ENCODE results near the gene U2AF1L4. TPM values are rescaled to one million over a fixed set of nuclear protein-coding genes. Genes with fewer than 3 reads are reported as not detected.
A peak's percentile ranks its signal among the peaks of the same experiment; 100 is the strongest.

U2AF1L4 gene
- total RNA-seq, 1 experiment from 2014 or later = 37.5 TPM

DNA sequence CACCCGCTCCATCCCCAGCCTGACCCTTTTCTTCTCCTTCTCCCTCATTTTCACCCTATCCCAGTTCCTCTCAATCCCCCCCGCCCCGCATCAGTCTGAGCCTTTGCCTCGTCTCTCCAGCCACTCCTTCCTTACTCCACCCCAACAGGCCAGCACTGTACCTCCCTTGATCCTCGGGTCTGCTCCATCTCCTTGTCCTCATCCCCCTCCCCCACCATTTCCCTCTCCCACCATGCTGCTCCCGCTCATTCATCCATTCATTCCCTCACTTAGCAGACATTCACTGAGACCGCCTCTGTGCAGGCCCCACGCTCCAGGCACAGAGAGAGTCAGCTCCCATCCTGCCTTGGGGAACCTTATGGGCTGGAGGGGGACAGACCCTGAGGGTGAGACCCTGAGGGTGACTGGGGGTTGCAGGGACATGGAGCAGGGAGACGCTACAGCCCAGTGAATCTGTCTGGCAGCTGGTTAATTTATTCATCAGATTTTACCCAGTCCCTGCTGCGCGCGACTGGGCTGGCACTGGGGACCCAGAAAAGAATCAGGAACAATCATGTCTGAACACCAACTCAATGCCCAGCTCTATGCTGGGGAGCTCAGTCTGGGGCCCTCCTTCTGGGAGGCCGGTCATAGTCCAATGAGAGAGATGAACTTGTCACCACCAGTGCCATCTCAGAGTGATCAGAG lies 31.0 kb upstream of the U2AF1L4 start:
- no peaks in the 10 kb centered on the region for H3K9me3 Mint-ChIP-seq (ENCODE audit: unreplicated experiment)
- POLR2A ChIA-PET = interaction anchor here (1.0 kb wide), 1 partner anchor 28 kb away, joined by 4 read pairs; the partner anchor contains the start of gene LIN37
- no peaks in the 10 kb centered on the region for H3K27me3 Mint-ChIP-seq (ENCODE audit: insufficient read depth, unreplicated experiment)
- DNase-seq (ENCODE audit: unreplicated experiment) = no peak
- intact Hi-C loops (cut with micrococcal nuclease) = loop anchor here (10.0 kb wide), 1 partner anchor 159 kb away; the partner anchor contains the start of gene LRFN3
- peaks cover 6% of the 10 kb centered on the region for H3K36me3 Mint-ChIP-seq (ENCODE audit: insufficient read depth, unreplicated experiment)
- H3K4me3 Mint-ChIP-seq (ENCODE audit: unreplicated experiment) = peak overlapping the region; percentile 79
- H3K27ac Mint-ChIP-seq (ENCODE audit: low read depth, unreplicated experiment) = no peak overlapping the region
- peaks cover 17% of the 10 kb centered on the region for H3K4me1 Mint-ChIP-seq (ENCODE audit: insufficient read depth, unreplicated experiment)
- no TSS peak for BruUV-seq (replicated peaks)
- CTCF ChIA-PET = no interaction called here
- TF ChIP-seq, protein P1, sequence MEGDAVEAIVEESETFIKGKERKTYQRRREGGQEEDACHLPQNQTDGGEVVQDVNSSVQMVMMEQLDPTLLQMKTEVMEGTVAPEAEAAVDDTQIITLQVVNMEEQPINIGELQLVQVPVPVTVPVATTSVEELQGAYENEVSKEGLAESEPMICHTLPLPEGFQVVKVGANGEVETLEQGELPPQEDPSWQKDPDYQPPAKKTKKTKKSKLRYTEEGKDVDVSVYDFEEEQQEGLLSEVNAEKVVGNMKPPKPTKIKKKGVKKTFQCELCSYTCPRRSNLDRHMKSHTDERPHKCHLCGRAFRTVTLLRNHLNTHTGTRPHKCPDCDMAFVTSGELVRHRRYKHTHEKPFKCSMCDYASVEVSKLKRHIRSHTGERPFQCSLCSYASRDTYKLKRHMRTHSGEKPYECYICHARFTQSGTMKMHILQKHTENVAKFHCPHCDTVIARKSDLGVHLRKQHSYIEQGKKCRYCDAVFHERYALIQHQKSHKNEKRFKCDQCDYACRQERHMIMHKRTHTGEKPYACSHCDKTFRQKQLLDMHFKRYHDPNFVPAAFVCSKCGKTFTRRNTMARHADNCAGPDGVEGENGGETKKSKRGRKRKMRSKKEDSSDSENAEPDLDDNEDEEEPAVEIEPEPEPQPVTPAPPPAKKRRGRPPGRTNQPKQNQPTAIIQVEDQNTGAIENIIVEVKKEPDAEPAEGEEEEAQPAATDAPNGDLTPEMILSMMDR (IDR thresholded peaks at IDR 0.05; ENCODE audit: unreplicated experiment) = no peak

DNA sequence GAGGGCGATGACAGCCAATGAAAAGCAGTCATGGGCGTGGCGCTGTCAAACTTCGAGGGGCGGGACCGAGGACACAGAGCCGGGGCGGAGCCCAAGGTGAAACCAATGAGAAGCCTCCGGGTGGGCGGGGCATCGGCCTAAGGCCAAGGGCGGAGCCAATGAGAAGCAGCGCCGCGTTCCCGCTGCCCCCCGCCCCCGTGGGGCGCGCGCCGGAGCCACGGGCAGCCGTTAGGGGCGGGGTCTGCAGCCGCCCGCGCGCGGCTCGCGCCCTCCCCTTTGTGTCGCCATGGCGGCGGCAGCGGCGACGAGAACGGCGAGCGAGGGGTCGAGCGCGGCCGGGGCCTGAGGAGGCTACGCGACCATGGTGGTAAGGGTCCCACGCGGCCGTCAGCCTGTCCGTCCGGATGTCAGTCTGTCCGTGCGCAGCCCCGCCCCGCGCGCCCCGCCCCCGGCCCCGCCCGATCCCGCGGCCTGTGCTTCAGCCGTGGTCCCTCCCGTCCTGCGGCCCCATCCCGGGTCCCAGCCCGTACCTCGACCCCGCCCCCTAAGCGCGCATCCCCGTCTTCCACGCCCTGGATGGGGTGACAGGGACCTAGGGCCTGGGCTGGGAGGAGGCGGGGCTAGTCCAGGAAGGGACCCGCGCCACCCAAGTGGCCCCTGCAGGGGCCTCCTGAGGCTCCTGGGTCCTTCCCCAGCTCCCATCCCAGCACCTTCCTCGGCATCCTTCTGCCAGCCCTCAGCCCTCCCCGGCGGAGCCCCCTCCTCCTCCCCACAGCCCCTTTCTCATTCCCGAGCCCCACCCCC lies 30.3 kb upstream of the U2AF1L4 start, which contains the start of gene ARHGAP33:
Gene ARHGAP33, plus strand, starts transcription at position 267 of the 804 bp plus-strand sequence. Its CDS starts 95 bp downstream, at position 362.
- intact Hi-C loops (cut with micrococcal nuclease) = loop anchor here (10.0 kb wide), 1 partner anchor 159 kb away; the partner anchor contains the start of gene LRFN3
- BruUV-seq (replicated peaks) = no TSS peak
- POLR2A ChIA-PET = interaction anchor here (1.0 to 1.5 kb wide), 2 partner anchors 27 kb away, joined by 4 to 7 read pairs; partner anchors contain the start of gene LIN37

DNA sequence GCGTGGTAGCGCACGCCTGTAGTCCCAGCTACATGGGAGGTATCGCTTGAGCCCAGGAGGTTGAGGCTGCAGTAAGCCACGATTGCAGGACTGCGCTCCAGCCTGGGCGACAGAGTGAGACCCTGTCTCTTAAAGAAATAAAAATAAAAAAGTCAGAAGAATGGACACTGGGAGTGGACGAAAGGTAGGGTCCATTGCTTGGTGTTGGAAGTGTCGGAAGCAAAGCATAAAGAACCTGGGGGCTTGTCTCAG lies 29.8 kb upstream of the U2AF1L4 start:
- POLR2A ChIA-PET = interaction anchor here (1.5 kb wide), 1 partner anchor 27 kb away, joined by 7 read pairs; the partner anchor contains the start of gene LIN37
- no TSS peak for BruUV-seq (replicated peaks)
- H3K4me3 Mint-ChIP-seq (ENCODE audit: unreplicated experiment) = peak overlapping the region; percentile 79
- H3K4me1 Mint-ChIP-seq (ENCODE audit: insufficient read depth, unreplicated experiment) = peaks cover 17% of the 10 kb centered on the region
- H3K9me3 Mint-ChIP-seq (ENCODE audit: unreplicated experiment) = no peaks in the 10 kb centered on the region
- H3K27me3 Mint-ChIP-seq (ENCODE audit: insufficient read depth, unreplicated experiment) = no peaks in the 10 kb centered on the region
- CTCF ChIA-PET = no interaction called here
- TF ChIP-seq, protein P1 (IDR thresholded peaks at IDR 0.05; ENCODE audit: unreplicated experiment) = no peak
- peaks cover 6% of the 10 kb centered on the region for H3K36me3 Mint-ChIP-seq (ENCODE audit: insufficient read depth, unreplicated experiment)
- H3K27ac Mint-ChIP-seq (ENCODE audit: low read depth, unreplicated experiment) = no peak overlapping the region
- intact Hi-C loops (cut with micrococcal nuclease) = loop anchor here (10.0 kb wide), 1 partner anchor 160 kb away; the partner anchor contains the start of gene LRFN3
- no peak for DNase-seq (ENCODE audit: unreplicated experiment)

More for the DNA sequence above, 30.3 kb upstream of the U2AF1L4 start, which contains the start of gene ARHGAP33:
- H3K4me3 Mint-ChIP-seq (ENCODE audit: unreplicated experiment) = peak within 1 kb of the TSS; percentile 79
- no peak within 1 kb of the TSS for H3K27ac Mint-ChIP-seq (ENCODE audit: low read depth, unreplicated experiment)
- DNase-seq (ENCODE audit: unreplicated experiment) = peak; percentile 99
- peaks cover 17% of the 10 kb centered on the region for H3K4me1 Mint-ChIP-seq (ENCODE audit: insufficient read depth, unreplicated experiment)
- CTCF ChIA-PET = no interaction called here
- no peaks in the 10 kb centered on the region for H3K9me3 Mint-ChIP-seq (ENCODE audit: unreplicated experiment)
- no peaks in the 10 kb centered on the region for H3K27me3 Mint-ChIP-seq (ENCODE audit: insufficient read depth, unreplicated experiment)
- peaks cover 6% of the 10 kb centered on the region for H3K36me3 Mint-ChIP-seq (ENCODE audit: insufficient read depth, unreplicated experiment)
- TF ChIP-seq, protein P1 (IDR thresholded peaks at IDR 0.05; ENCODE audit: unreplicated experiment) = no peak

Measured in MCF 10A (cell line).